OCI-LY7 (cell line): Measurements from ENCODE around the gene NFATC3.
A peak's percentile ranks its signal among the peaks of the same experiment; 100 is the strongest.

Experiments
- EZH2phosphoT487 ChIP-seq: fragments of 200-600 bp; sonication (generic); IDR thresholded peaks from 2 replicates; pipeline ENCODE4 v1.6.1; 2018; ENCODE audit warnings: low read depth, borderline replicate concordance, mild to moderate bottlenecking, mixed run types, antibody characterized with exemption, low read length, moderate library complexity, mixed read lengths
- TF ChIP-seq, protein P1 (sequence below): fragments of 200-600 bp; sonication (generic); conservative IDR thresholded peaks from 2 replicates; pipeline ENCODE4 v1.5.1; 2014; ENCODE audit warnings: mild to moderate bottlenecking, antibody characterized with exemption, low read length, moderate library complexity, mixed read lengths

- TF ChIP-seq, protein P1, sequence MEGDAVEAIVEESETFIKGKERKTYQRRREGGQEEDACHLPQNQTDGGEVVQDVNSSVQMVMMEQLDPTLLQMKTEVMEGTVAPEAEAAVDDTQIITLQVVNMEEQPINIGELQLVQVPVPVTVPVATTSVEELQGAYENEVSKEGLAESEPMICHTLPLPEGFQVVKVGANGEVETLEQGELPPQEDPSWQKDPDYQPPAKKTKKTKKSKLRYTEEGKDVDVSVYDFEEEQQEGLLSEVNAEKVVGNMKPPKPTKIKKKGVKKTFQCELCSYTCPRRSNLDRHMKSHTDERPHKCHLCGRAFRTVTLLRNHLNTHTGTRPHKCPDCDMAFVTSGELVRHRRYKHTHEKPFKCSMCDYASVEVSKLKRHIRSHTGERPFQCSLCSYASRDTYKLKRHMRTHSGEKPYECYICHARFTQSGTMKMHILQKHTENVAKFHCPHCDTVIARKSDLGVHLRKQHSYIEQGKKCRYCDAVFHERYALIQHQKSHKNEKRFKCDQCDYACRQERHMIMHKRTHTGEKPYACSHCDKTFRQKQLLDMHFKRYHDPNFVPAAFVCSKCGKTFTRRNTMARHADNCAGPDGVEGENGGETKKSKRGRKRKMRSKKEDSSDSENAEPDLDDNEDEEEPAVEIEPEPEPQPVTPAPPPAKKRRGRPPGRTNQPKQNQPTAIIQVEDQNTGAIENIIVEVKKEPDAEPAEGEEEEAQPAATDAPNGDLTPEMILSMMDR: peak; percentile 97
- no peak for TF ChIP-seq EZH2phosphoT487
These were observed 144.4 kb downstream of the NFATC3 start for GRCh38 chr16:68229431-68230175.
